LNCAP (cell line): ENCODE results near the gene PRADC1.

Source experiments
- CTCF ChIP-seq: fragments of 450-650 bp; IDR thresholded peaks from 2 replicates; pipeline ENCODE4 v1.5.1; 2017; ENCODE audit warnings: mild to moderate bottlenecking

PRADC1 gene

GRCh38 chr2:73225513-73226360 lies 7.3 kb downstream of the PRADC1 start:
- TF ChIP-seq CTCF = no peak

GRCh38 chr2:73223821-73224220 lies 9.2 kb downstream of the PRADC1 start:
- TF ChIP-seq CTCF = no peak

GRCh38 chr2:73218298-73218697 lies 14.7 kb downstream of the PRADC1 start:
- no peak for TF ChIP-seq CTCF

GRCh38 chr2:73217826-73218225 lies 15.2 kb downstream of the PRADC1 start:
- TF ChIP-seq CTCF = no peak

GRCh38 chr2:73217160-73217559 lies 15.9 kb downstream of the PRADC1 start:
- TF ChIP-seq CTCF = no peak

- TF ChIP-seq CTCF = no peak
Measured at GRCh38 chr2:73215254-73215653, 17.8 kb downstream of the PRADC1 start.

- no peak for TF ChIP-seq CTCF
Measured at GRCh38 chr2:73214120-73215035, 18.7 kb downstream of the PRADC1 start, which contains the start of gene SMYD5. Gene SMYD5, plus strand, starts transcription at chr2:73214245. Its CDS starts 22 bp downstream, at chr2:73214267.
